Heart left ventricle (tissue), 16 donors: Measurements from ENCODE around the gene RPGRIP1L. TPM values are rescaled to one million over a fixed set of nuclear protein-coding genes. Genes with fewer than 3 reads are reported as not detected.

ENCODE experiments used
- ATAC-seq, 4 donors: fragments of 200-7000 bp; cut with Tn5 transposase; one replicate each; pipeline ENCODE4 v1.9.1; 2020 to 2022; ENCODE audit warnings: moderate library complexity in 4 of 4, mild to moderate bottlenecking in 3 of 4, moderate number of reproducible peaks in 1 of 4
- DNase-seq, 5 donors: peaks; one replicate each; pipeline ENCODE4 v3.0.0-alpha.2; 2020
- H3K27ac ChIP-seq, 12 donors: fragments of 200-600 bp; sonication (generic) in 4 of 12; one replicate each; pipeline versions ENCODE4 v1.5.0 to v1.8.0; 2016 to 2022; ENCODE audit warnings: mild to moderate bottlenecking in 2 of 12
- H3K27me3 ChIP-seq, 9 donors: fragments of 200-600 bp; sonication (generic) in 2 of 9; one replicate each; pipeline versions ENCODE4 v1.5.1 to v1.8.0; 2016 to 2022; ENCODE audit warnings: mild to moderate bottlenecking in 3 of 9
- H3K36me3 ChIP-seq, 9 donors: fragments of 200-600 bp; sonication (generic) in 2 of 9; one replicate each; pipeline versions ENCODE4 v1.5.0 to v1.8.0; 2018 to 2022; ENCODE audit warnings: mild to moderate bottlenecking in 2 of 9
- H3K4me1 ChIP-seq, 12 donors: fragments of 200-600 bp; sonication (generic) in 4 of 12; one replicate each; pipeline versions ENCODE4 v1.5.0 to v1.8.0; 2016 to 2022; ENCODE audit warnings: mild to moderate bottlenecking in 3 of 12
- H3K4me3 ChIP-seq, 12 donors: fragments of 200-600 bp; sonication (generic) in 4 of 12; one replicate each; pipeline versions ENCODE4 v1.5.0 to v1.8.0; 2017 to 2022; ENCODE audit warnings: mild to moderate bottlenecking in 9 of 12, moderate library complexity in 4 of 12
- H3K9me3 ChIP-seq, 12 donors: fragments of 200-600 bp; sonication (generic) in 4 of 12; one replicate each; pipeline versions ENCODE4 v1.5.0 to v1.8.0; 2016 to 2022; ENCODE audit warnings: mild to moderate bottlenecking in 1 of 12
- CTCF ChIP-seq, 12 donors: fragments of 200-600 bp; sonication (generic) in 4 of 12; IDR thresholded peaks; one replicate each; pipeline versions ENCODE4 v1.5.0 to v1.8.0; 2018 to 2022; ENCODE audit warnings: antibody characterized with exemption in 12 of 12, mild to moderate bottlenecking in 5 of 12
- POLR2A ChIP-seq, 2 donors: fragments of 450-650 bp; IDR thresholded peaks; one replicate each; pipeline ENCODE4 v1.6.1; 2017; ENCODE audit warnings: antibody characterized with exemption in 2 of 2, mild to moderate bottlenecking in 2 of 2, moderate library complexity in 2 of 2
- WGBS, 4 donors: extraction: QIAGEN DNeasy Blood & Tissue Kit in 2 of 4; methylation state at CpG; one replicate each; pipeline versions ENCODE4 v1.1.5 to v1.1.7; 2013 to 2018; 5-methylcytosine and 5-hydroxymethylcytosine counted together
- intact Hi-C, 10 donors: fragments of 100-400 bp; cut with DNase I; formaldehyde crosslinking; loops; one replicate each; pipeline versions ENCODE4 v1.11.1 to v1.14.2; 2022
- polyA plus RNA-seq, 2 donors: library from polyadenylated mRNA; stranded (reverse); fragments of 200-250 nt; gene quantifications; one replicate each; pipeline ENCODE4 v1.2.3, GENCODE V29; 2013
- total RNA-seq, 9 donors: library from RNA; depleted of rRNA in 2 of 9; stranded (reverse); fragments of >200 nt in 2 of 9; fragmentation: NEBNext Ultra II Directional in 3 of 9; extraction: Animal tissue kit (Norgen Biotek cat#: 25700) in 3 of 9; gene quantifications; one replicate each; pipeline versions ENCODE4 v1.1.0 to v1.2.4, GENCODE V29; 2016 to 2023
- donor health status: ischemic (EF 13 %, LVEDD 7.1; RV severe dilation, severe dysfunction).
- donor health status: healthy with polysubstance abuse.
- donor health status: DM: no; HTN: yes; CAD: no.
- donor health status: DM: no; HTN: no; CAD: no.
- donor health status: ischemic (EF 25% LVEDD 6.9; RV normal size, moderate dysfunction).
- donor health status: ischemic (EF 25% LVEDD 5.7; RV mildly dilated, moderate dysfunction).
- donor health status: healthy.
- donor health status: DM: yes; HTN: yes; CAD: no.
- donor health status: ischemic (EF 35%, LVEDD 5.7; RV mildly dilated, moderate dysfunction).
- donor health status: nonischemic (EF 11% LVEDD 7.7; RV severe dilation, severe dysfunction).
- donor health status: DM: yes; HTN: yes; CAD: no.
- donor health status: PGD.
- donor health status: ischemic (EF 29% LVEDD 5.4; RV normal size, mild dysfunction).
- donor health status: nonischemic (EF 23%, LVEDD 6.1; RV moderate dilation, normal function).

The RPGRIP1L gene
- total and polyA plus RNA-seq, 11 donors = 0.69 to 4.6 (median 2.3) TPM

- Histone ChIP-seq H3K27ac (no peak overlapping the region), H3K27me3 (no peaks in the 10 kb centered on the region), H3K36me3 (no peaks in the 10 kb centered on the region), H3K9me3 (peaks cover 0 to 12% (median 0%) of the 10 kb centered on the region in 12 donors), H3K4me3 (no peak overlapping the region), H3K4me1 (peaks cover 0 to 38% (median 20%) of the 10 kb centered on the region in 12 donors)
- WGBS, 4 donors = 69 to 73% (median 72%) methylated on average over 4 of the region's 4 CpGs
- no peak for DNase-seq
- no peak for ATAC-seq
- TF ChIP-seq POLR2A (IDR thresholded peaks at IDR 0.05) = no peak
- no peak for TF ChIP-seq CTCF (IDR thresholded peaks at IDR 0.05)
- intact Hi-C loops = no loop called here
Measured at GRCh38 chr16:53745753-53746266, 42.2 kb upstream of the RPGRIP1L start.

- 29 to 44% (median 32%) methylated on average over 3 of the region's 3 CpGs for WGBS, 4 donors
- Histone ChIP-seq H3K4me3 (no peak overlapping the region), H3K27ac (no peak overlapping the region), H3K9me3 (peaks cover 0 to 12% (median 0%) of the 10 kb centered on the region in 12 donors), H3K36me3 (no peaks in the 10 kb centered on the region), H3K4me1 (peaks cover 0 to 45% (median 21%) of the 10 kb centered on the region in 12 donors), H3K27me3 (no peaks in the 10 kb centered on the region)
- peak in 3 of 4 donors; percentile 38 to 55 (median 52) for ATAC-seq
- no peak for DNase-seq
- intact Hi-C loops = no loop called here
- no peak for TF ChIP-seq POLR2A (IDR thresholded peaks at IDR 0.05)
- no peak for TF ChIP-seq CTCF (IDR thresholded peaks at IDR 0.05)
Measured at GRCh38 chr16:53745086-53745485, 41.4 kb upstream of the RPGRIP1L start.

GRCh38 chr16:53744449-53744848 is 40.8 kb upstream of the RPGRIP1L start:
- no peak overlapping the region for H3K27ac ChIP-seq
- peak in 2 of 4 donors; percentile 20 to 26 for ATAC-seq
- no peaks in the 10 kb centered on the region for H3K36me3 ChIP-seq
- DNase-seq = no peak
- 47 to 66% (median 55%) methylated on average over 3 of the region's 3 CpGs for WGBS, 4 donors
- H3K27me3 ChIP-seq = no peaks in the 10 kb centered on the region
- intact Hi-C loops = no loop called here
- TF ChIP-seq CTCF (IDR thresholded peaks at IDR 0.05) (no peak), POLR2A (IDR thresholded peaks at IDR 0.05) (no peak)
- no peak overlapping the region for H3K4me3 ChIP-seq
- peaks cover 0 to 12% (median 0%) of the 10 kb centered on the region in 12 donors for H3K9me3 ChIP-seq
- peaks cover 0 to 46% (median 21%) of the 10 kb centered on the region in 12 donors for H3K4me1 ChIP-seq

GRCh38 chr16:53743149-53743566 is 39.5 kb upstream of the RPGRIP1L start:
- Histone ChIP-seq H3K4me1 (peaks cover 0 to 46% (median 21%) of the 10 kb centered on the region in 12 donors), H3K36me3 (no peaks in the 10 kb centered on the region), H3K9me3 (peaks cover 0 to 9% (median 0%) of the 10 kb centered on the region in 12 donors), H3K27ac (no peak overlapping the region), H3K27me3 (no peaks in the 10 kb centered on the region), H3K4me3 (no peak overlapping the region)
- TF ChIP-seq POLR2A (IDR thresholded peaks at IDR 0.05) = no peak
- TF ChIP-seq CTCF (IDR thresholded peaks at IDR 0.05) = peak; percentile 18 to 58 (median 44)
- 75 to 79% (median 77%) methylated on average over 3 of the region's 3 CpGs for WGBS, 4 donors
- DNase-seq (no peak), ATAC-seq (no peak)
- intact Hi-C loops = no loop called here
